ENCODE results near the gene SLC25A39.

GRCh38 chr17:44353672-44354331 is 29.2 kb upstream of the SLC25A39 start:
- no peak for TF ChIP-seq POLR2A (IDR thresholded peaks at IDR 0.05; ENCODE audit: low read depth, low read length)
- TF ChIP-seq CTCF (IDR thresholded peaks at IDR 0.05; ENCODE audit: extremely low read depth in 1 of 2, insufficient read depth in 1 of 2, low read depth in 1 of 2, low read length in 2 of 2): no peak
- no peak for TF ChIP-seq JUN (IDR thresholded peaks at IDR 0.05; ENCODE audit: borderline replicate concordance, insufficient read depth, insufficient read length, low read depth)
- TF ChIP-seq POLR2AphosphoS5 (IDR thresholded peaks at IDR 0.05; ENCODE audit: insufficient read depth, low read depth, low read length): no peak
- TF ChIP-seq MAX (IDR thresholded peaks at IDR 0.05; ENCODE audit: insufficient read depth, insufficient read length): no peak
- no peak for TF ChIP-seq GATA2 (IDR thresholded peaks at IDR 0.05; ENCODE audit: insufficient read depth, insufficient read length, low read depth, low read length)
- TF ChIP-seq EZH2 (IDR thresholded peaks at IDR 0.05; ENCODE audit: borderline replicate concordance, low read depth, low read length, severe bottlenecking): no peak
- no peak for TF ChIP-seq FOS (IDR thresholded peaks at IDR 0.05; ENCODE audit: borderline replicate concordance, insufficient read depth, low read length)
